ENCODE data around the gene TBK1.
"Not testable (repeated sequence)": the region's sequence is repeated elsewhere in the genome, so short reads cannot be mapped to it uniquely, and the experiment has no call there.

The TBK1 gene

GRCh38 chr12:64528616-64529015 is 76.7 kb downstream of the TBK1 start:
- no peak for DNase-seq (ENCODE audit: low read depth)
- H3K4me3 ChIP-seq (ENCODE audit: low read length) = no peak overlapping the region
- no peak for TF ChIP-seq CTCF (conservative IDR thresholded peaks at IDR 0.05; ENCODE audit: low read length)

DNA sequence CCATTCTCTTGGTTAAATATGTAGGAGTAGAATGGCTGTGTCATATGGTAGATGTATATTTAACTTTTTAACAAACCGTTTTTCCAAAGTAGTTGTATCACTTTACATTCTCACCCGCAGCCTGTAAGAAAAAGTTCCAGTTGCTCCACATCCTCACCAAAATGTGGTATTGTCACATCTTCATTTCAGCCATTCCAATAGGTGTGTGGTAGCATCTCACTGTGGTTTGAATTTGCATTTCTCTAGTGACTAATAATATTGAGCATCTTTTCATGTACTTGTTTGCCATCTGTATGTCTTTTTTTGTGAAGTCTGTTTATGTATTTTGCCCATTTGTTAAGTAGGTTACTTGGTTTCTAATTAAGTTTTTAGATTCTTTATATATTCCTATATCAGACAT is 78.6 kb downstream of the TBK1 start:
- DNase-seq (ENCODE audit: low read depth) = no peak
- H3K4me3 ChIP-seq (ENCODE audit: low read length) = no peak overlapping the region
- no peak for TF ChIP-seq CTCF (conservative IDR thresholded peaks at IDR 0.05; ENCODE audit: low read length)

DNA sequence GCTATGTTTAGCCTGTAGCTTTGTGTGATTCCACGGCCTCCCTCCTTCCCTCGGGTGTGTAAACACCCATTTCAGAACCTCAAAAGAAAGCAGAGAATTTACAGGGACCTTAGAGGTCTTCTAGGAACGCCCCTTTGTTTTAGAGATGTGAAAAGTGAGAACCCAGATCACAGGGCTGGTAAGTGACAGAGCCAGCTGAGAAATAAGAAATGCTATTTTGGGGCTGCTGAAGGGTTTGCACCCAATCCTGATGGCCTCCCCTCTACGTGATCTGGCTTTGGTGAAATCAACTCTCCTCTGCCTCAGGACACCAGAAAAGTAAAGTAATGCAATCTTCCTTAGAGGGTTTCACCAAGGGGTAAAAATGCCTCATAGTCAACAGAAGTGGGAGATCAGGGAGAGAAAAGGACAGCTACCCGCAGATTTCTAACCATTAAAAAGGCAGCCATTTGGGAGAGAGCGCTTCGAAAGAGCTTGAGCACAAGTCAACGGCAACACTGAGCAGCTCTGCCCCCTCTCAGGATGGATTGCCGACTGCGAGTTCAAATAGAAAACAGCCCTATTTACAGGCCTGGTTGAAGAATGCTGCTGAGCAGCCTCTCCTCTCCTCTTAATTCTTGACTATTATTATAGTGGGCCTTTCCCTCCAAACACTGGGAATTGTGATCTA is 79.9 kb downstream of the TBK1 start:
- no peak for DNase-seq (ENCODE audit: low read depth)
- no peak overlapping the region for H3K4me3 ChIP-seq (ENCODE audit: low read length)
- no peak for TF ChIP-seq CTCF (conservative IDR thresholded peaks at IDR 0.05; ENCODE audit: low read length)

GRCh38 chr12:64532734-64533351 is 80.9 kb downstream of the TBK1 start:
- no peak for TF ChIP-seq CTCF (conservative IDR thresholded peaks at IDR 0.05; ENCODE audit: low read length)
- DNase-seq (ENCODE audit: low read depth) = no peak
- no peak overlapping the region for H3K4me3 ChIP-seq (ENCODE audit: low read length)

- DNase-seq (ENCODE audit: low read depth) = no peak
- TF ChIP-seq CTCF (conservative IDR thresholded peaks at IDR 0.05; ENCODE audit: low read length) = no peak
- no peak overlapping the region for H3K4me3 ChIP-seq (ENCODE audit: low read length)
Measured at GRCh38 chr12:64534672-64535199, 82.8 kb downstream of the TBK1 start.

- no peak overlapping the region for H3K4me3 ChIP-seq (ENCODE audit: low read length)
- no peak for TF ChIP-seq CTCF (conservative IDR thresholded peaks at IDR 0.05; ENCODE audit: low read length)
- no peak for DNase-seq (ENCODE audit: low read depth)
Measured at GRCh38 chr12:64538121-64538520, 86.2 kb downstream of the TBK1 start.

DNA sequence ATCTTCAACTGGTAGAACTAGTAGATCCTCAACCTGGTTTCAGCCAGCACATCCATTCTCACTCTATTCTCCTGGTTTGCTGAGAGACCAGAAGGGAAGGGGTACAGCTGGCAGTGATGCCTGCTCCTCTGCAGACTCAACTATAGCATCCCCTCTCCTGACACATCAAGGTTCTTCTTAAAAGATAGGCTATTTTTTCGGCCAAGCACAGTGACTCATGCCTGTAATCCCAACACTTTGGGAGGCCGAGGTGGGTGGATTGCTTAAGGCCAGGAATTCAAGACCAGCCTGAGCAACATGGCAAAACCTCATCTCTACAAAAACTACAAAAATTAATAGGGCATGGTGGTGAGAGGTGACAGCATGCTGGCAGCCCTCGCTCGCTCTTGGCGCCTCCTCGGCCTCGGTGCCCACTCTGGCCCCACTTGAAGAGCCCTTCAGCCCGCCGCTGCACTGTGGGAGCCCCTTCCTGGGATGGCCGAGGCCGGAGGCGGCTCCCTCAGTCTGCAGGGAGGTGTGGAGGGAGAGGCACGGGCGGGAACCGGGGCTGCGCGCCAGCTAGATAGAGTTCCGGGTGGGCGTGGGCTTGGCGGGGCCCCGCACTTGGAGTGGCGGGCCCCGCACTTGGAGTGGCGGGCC is 90.6 kb downstream of the TBK1 start:
- DNase-seq (ENCODE audit: low read depth) = peak; percentile 52
- not testable (repeated sequence) for H3K4me3 ChIP-seq (ENCODE audit: low read length)
